Testis (tissue), 3 donors: ENCODE measurements around the gene E2F3. TPM values are rescaled to one million over a fixed set of nuclear protein-coding genes. Genes with fewer than 3 reads are reported as not detected.

Experiments
- DNase-seq: peaks from one replicate; pipeline ENCODE4 v3.0.0-alpha.2; 2019
- H3K27ac ChIP-seq, 2 donors: fragments of 200-600 bp; sonication (generic); one replicate each; pipeline ENCODE4 v1.5.1; 2019
- H3K27me3 ChIP-seq: fragments of 200-600 bp; sonication (generic); one replicate; pipeline ENCODE4 v1.5.1; 2019
- H3K36me3 ChIP-seq: fragments of 200-600 bp; sonication (generic); one replicate; pipeline ENCODE4 v1.5.1; 2017; ENCODE audit warnings: low read depth; ENCODE audit errors: missing control alignments
- H3K4me1 ChIP-seq: fragments of 200-600 bp; sonication (generic); one replicate; pipeline ENCODE4 v1.5.1; 2019
- H3K4me3 ChIP-seq, 2 donors: fragments of 200-600 bp; sonication (generic); one replicate each; pipeline ENCODE4 v1.5.1; 2017 to 2019
- H3K9me3 ChIP-seq: fragments of 200-600 bp; sonication (generic); one replicate; pipeline ENCODE4 v1.5.1; 2017
- POLR2A ChIP-seq: fragments of 450-650 bp; IDR thresholded peaks from one replicate; pipeline ENCODE4 v1.6.1; 2017; ENCODE audit warnings: antibody characterized with exemption, mild to moderate bottlenecking, moderate library complexity
- WGBS, 2 donors: methylation state at CpG; one replicate each; pipeline ENCODE4 v1.1.5; 2018; 5-methylcytosine and 5-hydroxymethylcytosine counted together
- intact Hi-C: fragments of 100-400 bp; cut with DNase I; formaldehyde crosslinking; loops from one replicate; pipeline ENCODE4 v1.15.1; 2023; ENCODE audit warnings: low total_unique reads
- polyA plus RNA-seq: library from polyadenylated mRNA; stranded (reverse); fragments of 350-450 nt; fragmentation: Illumina TruSeq; extraction: RNeasy Lipid Tissue Mini Kit (QIAGEN cat#74804); gene quantifications from one replicate; pipeline ENCODE4 v1.2.3, GENCODE V29; 2014; ENCODE audit warnings: low read depth, low replicate concordance; ENCODE audit not compliant: insufficient read depth
- total RNA-seq, 2 donors: library from RNA; depleted of rRNA; stranded (reverse); fragments of >200 nt; gene quantifications; one replicate each; pipeline ENCODE4 v1.2.3, GENCODE V29; 2016
- TF ChIP-seq, protein P1 (sequence below), 3 experiments: fragments of 450-650 bp in 2 of 3; fragments of 200-600 bp in 1 of 3; sonication (generic) in 1 of 3; IDR thresholded peaks; one replicate each; pipeline ENCODE4 v1.5.1; 2016 to 2019; ENCODE audit warnings: antibody characterized with exemption in 3 of 3, mild to moderate bottlenecking in 2 of 3, moderate library complexity in 1 of 3

E2F3 gene
- total and polyA plus RNA-seq, 3 donors from 2014 or later: 7.4 to 8.7 (median 8.0) TPM

DNA sequence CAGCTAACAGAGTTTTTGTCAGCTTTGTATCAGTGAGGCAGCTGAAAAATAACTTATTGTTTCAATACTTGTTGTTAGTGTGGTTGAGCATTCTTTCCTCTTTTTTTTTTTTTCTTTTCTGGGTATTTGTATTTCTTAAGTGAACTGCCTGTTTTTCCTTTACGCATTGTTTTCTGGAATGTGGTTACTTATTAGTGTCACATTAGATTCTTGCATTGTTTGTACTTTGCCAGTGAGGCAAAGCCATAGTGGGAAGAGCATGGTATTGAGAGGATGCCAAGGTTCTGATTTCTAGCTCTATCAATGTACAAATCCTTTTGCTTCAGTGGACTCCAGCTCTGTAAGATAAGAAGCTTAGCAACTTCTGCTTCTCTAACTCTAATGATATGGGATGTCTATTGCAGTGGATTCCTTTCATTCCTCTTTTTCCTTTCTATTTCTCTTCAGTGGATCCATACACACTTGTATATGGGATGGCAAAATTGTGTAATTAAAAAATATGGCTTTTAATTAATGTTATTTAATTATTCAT lies 136.5 kb downstream of the E2F3 start:
- Histone ChIP-seq H3K27me3 (no peaks in the 10 kb centered on the region), H3K4me1 (peaks cover 5% of the 10 kb centered on the region), H3K36me3 (no peaks in the 10 kb centered on the region), H3K4me3 (no peak overlapping the region), H3K27ac (no peak overlapping the region), H3K9me3 (no peaks in the 10 kb centered on the region)
- WGBS, 2 donors: 91 to 95% methylated on average over 1 of the region's 1 CpG
- intact Hi-C loops: no loop called here
- DNase-seq: no peak
- TF ChIP-seq, protein P1, sequence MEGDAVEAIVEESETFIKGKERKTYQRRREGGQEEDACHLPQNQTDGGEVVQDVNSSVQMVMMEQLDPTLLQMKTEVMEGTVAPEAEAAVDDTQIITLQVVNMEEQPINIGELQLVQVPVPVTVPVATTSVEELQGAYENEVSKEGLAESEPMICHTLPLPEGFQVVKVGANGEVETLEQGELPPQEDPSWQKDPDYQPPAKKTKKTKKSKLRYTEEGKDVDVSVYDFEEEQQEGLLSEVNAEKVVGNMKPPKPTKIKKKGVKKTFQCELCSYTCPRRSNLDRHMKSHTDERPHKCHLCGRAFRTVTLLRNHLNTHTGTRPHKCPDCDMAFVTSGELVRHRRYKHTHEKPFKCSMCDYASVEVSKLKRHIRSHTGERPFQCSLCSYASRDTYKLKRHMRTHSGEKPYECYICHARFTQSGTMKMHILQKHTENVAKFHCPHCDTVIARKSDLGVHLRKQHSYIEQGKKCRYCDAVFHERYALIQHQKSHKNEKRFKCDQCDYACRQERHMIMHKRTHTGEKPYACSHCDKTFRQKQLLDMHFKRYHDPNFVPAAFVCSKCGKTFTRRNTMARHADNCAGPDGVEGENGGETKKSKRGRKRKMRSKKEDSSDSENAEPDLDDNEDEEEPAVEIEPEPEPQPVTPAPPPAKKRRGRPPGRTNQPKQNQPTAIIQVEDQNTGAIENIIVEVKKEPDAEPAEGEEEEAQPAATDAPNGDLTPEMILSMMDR (IDR thresholded peaks at IDR 0.05): no peak
- TF ChIP-seq POLR2A: no peak

GRCh38 chr6:20538907-20539306 lies 137.2 kb downstream of the E2F3 start:
- no peaks in the 10 kb centered on the region for H3K27me3 ChIP-seq
- H3K9me3 ChIP-seq: no peaks in the 10 kb centered on the region
- no peak overlapping the region for H3K4me3 ChIP-seq
- no peak for TF ChIP-seq POLR2A
- TF ChIP-seq, protein P1 (IDR thresholded peaks at IDR 0.05): no peak
- DNase-seq: no peak
- 60 to 69% methylated on average over 4 of the region's 4 CpGs for WGBS, 2 donors
- H3K4me1 ChIP-seq: peaks cover 5% of the 10 kb centered on the region
- intact Hi-C loops: no loop called here
- no peaks in the 10 kb centered on the region for H3K36me3 ChIP-seq
- H3K27ac ChIP-seq: no peak overlapping the region

- intact Hi-C loops: no loop called here
- WGBS, 2 donors: 91 to 92% methylated on average over 2 of the region's 2 CpGs
- Histone ChIP-seq H3K36me3 (no peaks in the 10 kb centered on the region), H3K27me3 (no peaks in the 10 kb centered on the region), H3K4me3 (no peak overlapping the region), H3K9me3 (no peaks in the 10 kb centered on the region), H3K4me1 (peaks cover 5% of the 10 kb centered on the region), H3K27ac (no peak overlapping the region)
- TF ChIP-seq, protein P1 (IDR thresholded peaks at IDR 0.05): no peak
- no peak for TF ChIP-seq POLR2A
- no peak for DNase-seq
Observed at GRCh38 chr6:20539387-20539786, 137.7 kb downstream of the E2F3 start.

GRCh38 chr6:20540683-20541082 lies 139.0 kb downstream of the E2F3 start:
- Histone ChIP-seq H3K27ac (no peak overlapping the region), H3K36me3 (no peaks in the 10 kb centered on the region), H3K4me1 (peaks cover 5% of the 10 kb centered on the region), H3K9me3 (no peaks in the 10 kb centered on the region), H3K27me3 (no peaks in the 10 kb centered on the region), H3K4me3 (no peak overlapping the region)
- TF ChIP-seq, protein P1 (IDR thresholded peaks at IDR 0.05): no peak
- TF ChIP-seq POLR2A: no peak
- 49 to 78% methylated on average over 5 of the region's 5 CpGs for WGBS, 2 donors
- intact Hi-C loops: no loop called here
- DNase-seq: no peak

DNA sequence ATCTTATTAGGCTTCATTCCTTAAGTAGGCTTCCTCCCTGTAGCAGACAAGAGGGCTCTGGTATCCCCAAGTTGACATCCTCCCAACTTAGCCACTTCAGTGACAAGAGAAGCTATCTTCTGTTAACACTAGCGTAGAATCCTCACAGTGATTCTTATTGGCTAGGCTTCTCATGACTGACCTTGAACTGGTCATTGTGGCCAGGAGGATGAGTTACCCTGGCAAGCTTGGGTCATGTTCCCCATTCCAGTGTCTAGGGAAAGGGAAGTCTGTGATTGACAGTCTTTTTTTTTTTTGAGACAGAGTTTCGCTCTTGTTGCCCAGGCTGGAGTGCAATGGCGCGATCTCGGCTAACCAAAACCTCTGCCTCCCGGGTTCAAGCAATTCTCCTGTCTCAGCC lies 139.7 kb downstream of the E2F3 start:
- Histone ChIP-seq H3K9me3 (no peaks in the 10 kb centered on the region), H3K4me1 (peaks cover 5% of the 10 kb centered on the region), H3K4me3 (no peak overlapping the region), H3K27me3 (no peaks in the 10 kb centered on the region), H3K36me3 (no peaks in the 10 kb centered on the region), H3K27ac (no peak overlapping the region)
- intact Hi-C loops: no loop called here
- TF ChIP-seq, protein P1 (IDR thresholded peaks at IDR 0.05): no peak
- no peak for TF ChIP-seq POLR2A
- no peak for DNase-seq
- WGBS, 2 donors: 91 to 93% methylated on average over 6 of the region's 6 CpGs
